SKM-1 (cell line): Measurements from ENCODE around the gene CYP39A1.

ENCODE experiments used
- DNase-seq: peaks from one replicate; lab custom pipeline; 2025; ENCODE audit not compliant: unreplicated experiment; lab: John Stamatoyannopoulos, UW

The CYP39A1 gene

DNA sequence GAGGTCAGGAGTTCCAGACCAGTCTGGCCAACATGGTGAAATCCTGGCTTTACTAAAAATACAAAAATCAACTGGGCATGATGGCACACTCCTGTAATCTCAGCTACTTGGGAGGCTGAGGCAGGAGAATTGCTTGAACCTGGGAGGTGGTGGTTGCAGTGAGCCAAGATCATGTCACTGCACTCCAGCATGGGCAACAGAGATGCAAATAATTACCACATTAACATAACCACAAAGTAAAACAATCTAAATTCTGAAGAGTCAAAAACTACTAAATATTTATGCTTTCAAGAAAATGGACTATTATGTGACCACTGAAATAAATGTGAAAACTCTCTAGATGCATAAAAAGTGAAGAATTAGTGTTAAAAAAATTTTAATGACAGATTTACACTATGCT lies 59.9 kb downstream of the CYP39A1 start:
- DNase-seq, result no peak

DNA sequence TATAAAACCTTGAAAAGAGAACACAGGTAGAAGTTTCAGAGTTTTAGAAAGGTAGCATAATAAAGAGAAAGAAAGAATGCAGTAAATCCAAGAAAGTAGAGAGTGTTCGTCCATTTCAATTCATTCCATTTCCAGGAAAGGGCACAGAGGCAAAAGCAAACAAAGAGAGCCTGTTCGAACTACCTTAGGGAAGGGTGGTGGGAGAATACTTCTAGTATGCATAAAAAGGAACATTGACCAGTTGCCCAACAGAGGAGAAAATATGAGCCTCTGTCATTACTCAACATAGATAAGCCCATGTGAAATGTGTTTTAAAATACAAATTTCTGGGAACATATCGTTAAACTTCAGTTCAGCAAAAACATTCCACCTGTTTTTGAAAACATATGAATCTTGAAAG lies 60.6 kb downstream of the CYP39A1 start:
- no peak for DNase-seq

DNA sequence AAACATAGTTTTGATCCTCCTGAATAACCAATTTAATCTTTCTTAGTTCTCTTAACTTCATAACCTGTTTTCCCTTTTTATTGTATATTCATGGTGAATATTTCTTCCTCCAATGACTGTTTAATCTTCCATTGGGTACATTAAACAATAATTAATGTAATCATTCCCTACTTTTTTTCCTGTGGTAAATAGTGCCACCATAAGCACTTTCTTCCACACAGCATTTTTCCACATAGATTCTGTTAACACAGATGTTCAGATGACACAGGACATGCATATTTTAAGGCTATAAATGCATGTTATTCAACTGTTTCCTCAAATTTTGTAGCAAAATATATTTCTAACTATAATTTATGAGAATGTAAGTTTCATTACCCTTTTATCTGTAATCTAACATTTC lies 61.9 kb downstream of the CYP39A1 start:
- no peak for DNase-seq

DNA sequence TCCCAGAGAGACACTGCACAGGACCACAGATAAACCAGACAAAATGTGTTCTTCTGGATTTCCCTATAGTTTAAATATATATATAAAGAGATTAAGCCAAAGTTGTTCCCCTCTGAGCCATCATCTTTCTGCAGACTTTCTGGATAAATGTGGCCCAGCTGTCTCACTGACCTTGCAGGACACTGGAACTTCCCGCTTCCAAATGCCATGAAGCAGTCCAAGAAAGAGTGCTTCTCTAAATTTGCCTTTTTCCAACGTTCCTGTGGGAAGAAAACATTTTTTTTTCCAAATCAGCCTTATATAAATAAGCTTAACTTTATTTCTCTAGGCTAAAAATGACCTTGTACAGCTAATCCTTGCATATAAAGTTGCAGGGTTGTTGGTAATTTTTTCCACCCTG lies 65.7 kb downstream of the CYP39A1 start:
- DNase-seq, result no peak

DNA sequence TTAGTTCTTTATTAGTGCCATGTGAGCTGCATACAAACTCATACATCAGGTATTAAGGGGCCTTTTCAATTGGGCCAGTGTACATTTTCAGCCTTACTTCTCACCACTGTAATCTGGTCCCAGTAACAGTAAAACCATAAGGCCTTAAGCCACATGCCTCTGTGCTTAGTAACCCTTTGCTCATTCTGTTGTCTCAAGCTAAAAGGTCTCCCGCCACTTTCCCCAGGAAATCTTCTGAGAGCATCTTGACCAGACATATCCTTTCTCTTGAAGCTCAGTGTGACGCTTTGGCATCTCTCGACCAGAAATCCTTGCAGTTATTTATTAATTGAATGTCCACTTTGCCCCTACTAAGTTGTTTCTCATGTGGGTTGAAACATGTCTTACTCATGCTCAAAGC lies 68.0 kb downstream of the CYP39A1 start:
- DNase-seq, result no peak

DNA sequence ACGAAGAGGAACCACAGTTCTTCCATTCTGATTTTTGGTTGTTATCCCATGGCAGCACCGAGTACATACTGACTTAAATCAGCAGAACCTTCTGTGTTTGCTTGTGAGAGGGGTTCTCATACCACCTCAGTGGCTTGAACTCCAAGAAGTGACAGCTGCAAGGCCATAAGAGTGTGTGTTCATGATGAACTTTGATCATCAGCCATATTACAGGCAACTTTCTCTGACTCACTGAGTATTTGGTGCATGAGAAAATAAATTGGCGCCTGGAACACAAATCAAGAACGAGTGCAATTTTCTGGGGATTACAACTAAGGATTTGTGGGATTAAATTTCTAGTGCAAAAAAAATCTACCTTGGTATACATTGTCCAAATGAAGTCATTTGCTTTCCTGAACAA lies 68.9 kb downstream of the CYP39A1 start:
- DNase-seq, result no peak

DNA sequence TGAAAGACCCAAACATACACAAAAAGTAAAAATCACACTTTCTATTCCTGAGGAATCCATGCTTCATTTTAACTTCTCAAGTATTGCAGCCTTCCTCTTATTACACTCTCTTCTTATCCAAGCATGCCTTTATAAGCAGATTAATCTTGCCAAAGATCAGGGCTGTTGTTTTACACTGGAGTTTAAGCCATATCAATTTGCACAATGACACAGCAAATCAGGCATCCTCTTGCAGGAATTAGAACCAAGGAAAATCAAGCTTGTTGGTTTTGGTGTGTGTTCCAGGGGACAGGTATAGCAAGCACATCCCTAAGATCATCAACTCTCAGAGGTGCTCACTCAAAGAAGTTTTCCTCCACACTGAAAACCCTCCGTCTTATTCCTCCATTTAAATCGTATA lies 69.5 kb downstream of the CYP39A1 start:
- DNase-seq, result no peak

DNA sequence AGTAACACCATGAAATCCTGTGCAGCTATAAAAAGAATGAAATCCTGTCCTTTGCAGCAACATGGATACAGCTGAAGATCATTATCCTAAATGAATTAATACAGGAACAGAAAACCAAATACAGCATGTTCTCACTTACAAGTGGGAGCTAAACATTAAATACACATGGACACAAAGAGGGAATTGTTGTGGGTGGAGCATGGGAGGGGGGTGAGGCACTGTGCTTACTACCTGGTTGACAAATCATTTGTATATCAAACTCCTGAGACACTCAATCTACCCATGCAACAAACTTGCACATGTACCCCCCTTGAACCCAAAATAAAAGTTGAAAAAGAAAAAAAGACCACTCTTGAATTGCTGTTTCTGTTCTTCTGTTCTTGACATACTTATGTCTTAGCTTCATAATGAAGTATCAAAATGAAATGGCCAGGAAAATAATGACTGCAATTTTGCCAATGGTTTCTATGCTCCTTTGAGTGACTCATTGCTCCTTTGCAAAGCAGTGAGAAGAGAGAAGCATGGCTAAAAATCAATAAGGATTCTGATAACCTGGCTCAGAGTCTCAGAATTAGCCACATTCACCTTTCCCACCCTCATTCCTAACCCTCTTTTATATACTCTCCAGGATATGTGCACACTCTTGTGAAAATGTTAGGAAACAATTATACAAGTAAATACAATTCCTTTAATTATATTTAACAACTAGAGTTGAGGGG lies 71.0 kb downstream of the CYP39A1 start:
- DNase-seq, result no peak

DNA sequence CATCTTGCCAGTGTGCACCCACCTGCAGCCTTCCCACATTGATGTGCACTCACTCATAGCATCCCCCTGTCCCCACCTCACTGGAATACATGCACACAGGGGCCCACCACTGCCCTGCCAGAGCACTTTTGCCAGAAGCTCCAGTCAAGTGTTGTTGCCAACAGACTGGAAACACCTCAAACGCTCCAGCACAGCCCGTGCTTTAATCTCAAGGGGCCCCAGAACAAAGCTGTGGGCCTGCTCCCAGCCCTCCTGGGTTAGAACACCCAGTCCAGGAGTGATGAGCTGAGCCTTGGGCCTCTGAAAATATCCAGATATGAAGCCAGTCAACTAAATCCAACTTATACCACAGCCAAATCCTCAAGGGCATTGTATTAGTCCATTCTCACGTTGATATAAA lies 77.1 kb downstream of the CYP39A1 start:
- DNase-seq, result no peak

DNA sequence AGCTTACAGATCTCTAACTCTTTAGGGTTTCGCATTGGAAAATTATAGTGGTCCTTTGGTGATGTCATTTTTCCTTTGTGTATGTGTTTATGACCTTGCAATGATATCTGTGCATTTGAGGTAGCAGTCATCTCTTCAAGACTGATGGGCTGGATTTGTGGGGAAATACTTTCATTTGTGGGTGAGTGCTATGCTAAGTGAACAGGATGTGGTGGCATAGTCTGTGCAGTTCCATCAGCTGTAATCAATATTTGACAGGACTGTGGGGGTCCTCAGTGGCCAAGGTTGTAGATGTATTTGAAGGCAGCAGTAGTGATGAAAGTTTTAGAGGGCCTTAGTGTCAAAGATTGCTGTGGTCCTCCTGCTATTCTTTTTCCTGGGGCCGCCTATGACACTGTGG lies 79.5 kb downstream of the CYP39A1 start:
- no peak for DNase-seq

DNA sequence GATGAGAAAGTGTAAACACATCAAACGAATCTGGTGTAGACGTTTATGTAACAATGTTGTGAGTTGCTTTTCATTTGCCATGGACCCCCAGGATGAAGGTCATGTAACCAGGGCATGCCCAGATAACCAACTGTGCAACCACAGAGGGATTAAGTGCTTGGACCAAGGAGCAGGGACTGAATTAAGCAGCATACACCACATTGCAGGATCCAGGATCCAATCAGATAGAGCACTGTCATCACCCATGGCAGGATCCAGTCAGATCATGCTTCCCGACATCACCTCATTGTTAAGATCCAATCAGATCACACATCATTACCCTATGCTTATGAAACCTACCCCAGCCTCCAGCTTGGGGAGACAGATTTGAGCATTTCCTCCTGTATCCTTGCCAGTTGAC lies 87.1 kb downstream of the CYP39A1 start:
- no peak for DNase-seq

DNA sequence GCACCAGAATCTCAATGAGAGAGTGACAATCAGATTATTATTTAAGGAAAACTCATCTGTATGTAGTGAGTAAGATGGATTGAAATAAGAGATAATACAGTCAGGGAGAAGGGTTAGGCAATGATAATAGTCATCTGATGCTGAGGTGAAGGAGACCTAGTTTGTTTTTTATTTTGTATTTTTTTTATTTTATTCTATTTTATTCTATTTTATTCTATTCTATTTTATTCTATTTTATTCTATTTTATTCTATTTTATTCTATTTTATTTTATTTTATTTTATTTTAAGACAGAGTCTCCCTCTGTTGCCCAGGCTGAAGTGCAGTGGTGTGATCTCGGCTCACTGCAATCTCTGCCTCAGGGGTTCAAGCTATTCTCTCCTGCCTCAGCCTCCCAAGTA lies 88.7 kb downstream of the CYP39A1 start:
- no peak for DNase-seq

DNA sequence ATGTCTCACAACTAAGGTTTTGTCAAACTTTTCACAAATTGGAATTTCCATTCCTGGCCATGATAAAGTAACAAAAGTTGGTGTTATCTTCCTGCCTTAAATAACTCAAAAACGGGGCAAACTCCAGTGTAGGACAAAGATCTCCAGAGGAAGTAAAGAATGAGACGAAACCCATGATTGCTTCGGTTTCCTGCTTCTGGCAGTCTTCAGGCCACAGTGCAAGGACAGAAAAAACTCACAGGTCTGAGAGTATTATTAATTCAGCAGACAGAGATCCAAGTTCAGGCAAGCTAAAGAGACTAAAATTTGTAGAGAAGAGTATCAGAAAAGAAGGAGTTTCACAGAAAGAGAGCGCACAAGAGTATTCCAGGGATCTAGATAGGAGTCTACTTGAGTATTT lies 96.6 kb downstream of the CYP39A1 start:
- DNase-seq, result no peak

DNA sequence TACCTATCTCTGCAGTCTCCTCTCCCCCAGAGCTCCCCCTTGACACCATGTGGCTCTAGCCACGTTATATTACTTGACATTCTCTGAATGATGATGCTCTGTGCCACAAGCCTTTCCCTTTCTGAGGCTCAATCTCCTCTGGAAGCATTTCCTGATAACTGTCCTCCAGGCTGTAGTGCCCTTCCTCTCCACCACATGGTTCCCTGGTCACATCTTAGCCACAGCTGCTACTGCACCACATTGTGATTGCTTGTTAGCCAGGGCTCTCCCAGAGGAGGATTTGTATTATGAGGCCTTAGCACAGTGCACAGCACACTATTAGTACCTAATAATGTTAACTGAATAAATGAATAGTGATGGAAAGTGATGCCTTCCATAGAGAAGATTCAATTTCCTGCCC lies 97.5 kb downstream of the CYP39A1 start:
- DNase-seq, result no peak

DNA sequence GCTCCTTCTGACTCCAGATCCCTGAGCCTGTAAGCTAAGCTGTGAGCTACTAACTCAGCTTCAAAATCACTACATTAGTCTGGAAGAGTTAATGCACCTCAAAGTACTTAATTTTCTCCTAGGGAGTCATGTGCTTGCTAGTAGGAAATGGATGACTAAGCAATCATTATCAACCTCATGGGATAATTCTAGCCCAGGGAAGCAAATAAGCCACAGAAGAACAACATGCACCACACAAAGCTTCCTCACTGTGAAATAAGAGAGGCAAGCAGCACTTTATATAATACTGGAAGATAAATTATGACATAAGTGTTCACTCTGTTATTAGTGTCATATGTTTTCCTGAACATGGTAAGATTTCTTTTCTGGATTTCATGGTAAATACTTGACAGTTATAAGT lies 103.5 kb downstream of the CYP39A1 start:
- DNase-seq, result no peak

DNA sequence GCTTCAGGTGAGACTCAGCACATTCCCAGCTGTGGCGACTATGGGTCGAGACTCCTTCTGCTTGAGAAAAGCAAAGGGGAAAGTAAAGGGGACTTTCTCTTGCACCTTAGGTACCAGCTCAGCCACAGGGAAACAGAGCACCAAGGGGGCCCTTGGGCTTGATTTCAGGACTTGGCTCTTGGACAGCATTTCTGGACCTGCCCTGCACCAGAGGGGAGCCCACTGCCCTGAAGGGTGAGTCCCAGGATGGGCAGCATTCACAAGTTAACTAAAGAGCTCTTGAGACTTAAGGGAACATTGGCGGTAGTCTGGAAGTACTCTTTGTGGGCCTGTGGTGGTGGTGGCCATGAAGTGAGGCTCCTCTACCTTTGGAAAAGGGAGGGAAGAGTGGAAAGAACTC lies 111.1 kb downstream of the CYP39A1 start:
- no peak for DNase-seq

DNA sequence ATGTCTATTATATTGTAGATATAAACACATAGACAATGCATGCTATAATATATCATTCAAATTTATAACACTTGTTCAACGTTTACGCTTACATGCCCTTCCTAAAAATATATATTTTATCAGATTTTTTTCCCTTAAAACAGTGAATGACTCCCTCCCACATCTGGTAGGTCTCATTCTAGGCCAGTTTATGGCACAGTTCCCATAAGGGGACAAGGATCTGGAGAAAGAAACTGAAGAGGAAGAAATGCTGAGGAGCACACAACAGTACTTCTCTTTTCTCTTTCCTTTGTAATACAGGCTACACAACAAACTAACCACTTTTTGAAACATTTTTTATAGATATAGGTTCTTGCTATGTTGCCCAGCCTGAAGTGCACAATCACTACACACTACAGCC lies 112.8 kb downstream of the CYP39A1 start:
- no peak for DNase-seq

DNA sequence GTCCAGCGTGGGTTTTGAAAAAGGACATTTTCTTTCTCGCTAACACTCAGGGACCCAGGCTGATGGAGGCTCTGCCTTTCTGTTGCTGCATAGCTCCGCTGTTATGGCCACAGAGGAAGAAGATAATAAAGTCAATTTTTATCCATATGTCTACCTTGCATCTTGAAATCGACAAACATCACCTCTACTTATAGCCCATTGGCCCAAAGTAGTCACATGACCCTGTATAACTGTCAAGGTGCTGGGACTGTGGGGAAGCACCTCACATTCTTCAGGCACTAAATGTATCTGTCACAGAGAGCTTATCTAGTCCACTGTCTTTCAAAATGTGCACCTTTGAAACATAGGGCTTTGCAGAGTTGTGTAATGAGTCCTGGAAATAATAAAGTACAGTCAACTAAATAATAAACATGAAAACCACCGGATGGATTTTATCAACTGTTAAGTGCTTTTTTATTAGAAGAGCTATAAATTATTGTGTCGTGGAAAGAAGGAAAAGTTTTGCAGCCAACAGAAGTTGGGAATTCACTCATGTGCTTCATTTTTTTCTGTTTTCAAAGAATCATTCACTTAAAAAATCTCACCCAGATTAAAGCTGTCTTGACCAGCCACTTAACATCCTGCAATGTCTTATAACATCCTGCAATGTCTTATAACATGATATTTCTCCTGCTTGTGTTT lies 113.7 kb downstream of the CYP39A1 start:
- no peak for DNase-seq

DNA sequence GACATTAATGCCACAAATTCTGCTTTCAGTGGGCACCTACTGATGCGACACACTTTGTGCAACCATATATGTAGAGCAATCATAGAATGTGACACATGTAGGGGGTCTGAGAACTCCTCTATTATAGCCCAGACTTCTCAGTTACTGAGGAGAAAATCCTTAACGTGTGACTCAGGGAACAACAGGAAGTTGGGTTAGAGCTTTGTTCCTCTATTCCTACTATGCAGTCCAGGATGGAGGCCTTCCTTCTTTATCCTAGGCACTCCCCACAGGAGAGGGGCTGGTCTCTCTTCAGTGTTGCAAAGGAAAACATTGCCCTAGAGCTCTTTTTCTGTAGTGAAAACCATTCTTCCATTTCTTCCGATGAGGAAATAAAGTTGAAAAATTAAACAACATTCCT lies 121.7 kb downstream of the CYP39A1 start:
- DNase-seq, result no peak

DNA sequence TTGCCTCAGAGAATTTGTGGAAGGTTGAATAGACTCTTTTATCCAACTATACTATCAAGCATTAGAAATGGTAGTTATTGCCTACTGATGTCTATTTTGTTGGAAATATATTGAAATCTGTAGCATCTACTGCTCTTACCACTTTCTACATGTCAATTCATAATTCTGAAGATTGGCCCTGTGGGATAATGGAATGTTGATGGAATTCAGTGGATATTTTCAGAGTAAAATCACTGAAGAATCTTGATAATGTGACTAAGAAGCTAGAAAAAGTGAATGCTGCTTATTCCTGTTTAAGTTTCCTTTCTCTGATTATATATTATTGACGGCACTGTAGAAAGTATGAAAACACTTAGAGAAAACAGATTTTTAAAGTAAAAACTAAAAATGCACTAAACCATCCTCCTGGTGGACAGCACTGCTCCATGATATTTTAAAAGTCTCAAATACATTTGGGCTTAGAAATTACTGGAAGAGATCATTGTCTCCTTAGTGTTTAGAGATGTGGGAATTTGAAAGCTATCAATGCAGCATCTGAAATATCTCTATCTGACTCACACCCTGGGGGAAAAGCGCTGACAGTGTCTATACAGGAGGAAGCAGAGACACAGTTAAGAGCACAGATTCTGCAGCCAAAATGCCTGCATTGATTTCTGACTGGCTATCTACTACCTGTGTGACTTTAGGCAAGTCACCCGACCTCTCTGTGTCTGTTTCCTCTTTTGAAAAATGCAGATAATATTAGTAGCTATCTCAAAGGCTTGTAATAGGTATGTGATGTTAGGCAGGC lies 123.5 kb downstream of the CYP39A1 start:
- DNase-seq, result no peak

DNA sequence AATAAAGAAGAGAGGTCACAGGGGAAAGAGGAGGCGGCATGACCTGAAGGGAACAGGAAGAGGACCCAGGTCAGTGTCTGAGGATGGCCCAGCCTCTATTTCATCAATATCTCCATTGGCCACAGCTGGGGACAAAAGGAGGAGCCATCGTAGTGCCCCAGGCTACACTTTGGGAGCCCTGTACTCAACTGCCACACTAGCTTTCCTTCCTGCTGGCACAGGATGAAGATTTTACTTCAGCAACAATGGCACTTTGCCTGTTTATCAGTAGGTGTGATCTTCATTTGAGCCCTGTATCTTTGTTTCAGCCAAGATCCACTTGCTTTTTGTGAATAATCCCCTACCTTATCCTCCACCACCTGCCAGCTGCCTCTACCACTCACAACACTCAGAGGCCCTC lies 126.0 kb downstream of the CYP39A1 start:
- no peak for DNase-seq

DNA sequence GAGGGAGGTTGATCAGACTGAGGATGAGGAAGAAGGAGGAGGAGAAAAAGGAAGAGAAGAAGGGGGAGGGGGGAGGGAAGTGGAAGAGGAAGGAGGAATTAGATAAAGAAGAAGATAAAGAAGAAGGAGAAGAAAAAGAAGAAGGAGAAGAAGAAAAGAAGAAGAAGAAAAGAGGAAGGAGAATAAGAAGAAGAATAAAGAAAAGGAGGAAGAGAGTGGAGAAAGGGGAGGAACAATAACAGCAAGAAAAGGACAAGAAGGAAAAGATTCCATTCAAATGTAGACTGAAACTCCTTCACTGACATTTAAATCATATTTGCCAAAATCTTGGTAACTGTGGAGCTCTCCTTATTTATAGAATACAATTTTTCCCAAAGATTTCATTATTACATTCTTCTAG lies 127.0 kb downstream of the CYP39A1 start:
- DNase-seq, result no peak
